Vagina (tissue), 2 donors: Measurements from ENCODE around the gene ZSCAN2.

ENCODE experiments used
- CTCF ChIP-seq, 3 experiments: fragments of 450-650 bp in 2 of 3; fragments of 200-600 bp in 1 of 3; sonication (generic) in 1 of 3; IDR thresholded peaks; one replicate each; pipeline ENCODE4 v1.5.1; 2017 to 2019; ENCODE audit warnings: antibody characterized with exemption in 3 of 3, mild to moderate bottlenecking in 2 of 3, moderate library complexity in 2 of 3
- POLR2A ChIP-seq, 2 donors: fragments of 450-650 bp; IDR thresholded peaks; one replicate each; pipeline ENCODE4 v1.6.1; 2017; ENCODE audit warnings: antibody characterized with exemption in 2 of 2, mild to moderate bottlenecking in 2 of 2, moderate library complexity in 2 of 2

GRCh38 chr15:84605554-84605882 lies 4.7 kb downstream of the ZSCAN2 start:
- TF ChIP-seq CTCF (IDR thresholded peaks at IDR 0.05), result no peak
- TF ChIP-seq POLR2A (IDR thresholded peaks at IDR 0.05), result no peak
